ENCODE data around the gene APOBEC3F. TPM values are rescaled to one million over a fixed set of nuclear protein-coding genes. Genes with fewer than 3 reads are reported as not detected.
A peak's percentile ranks its signal among the peaks of the same experiment; 100 is the strongest.

The APOBEC3F gene
- total RNA-seq, 1 donor from 2014 or later: 4.8 TPM

- no peak for DNase-seq
These were observed 54.2 kb downstream of the APOBEC3F start for GRCh38 chr22:39094717-39095389.

GRCh38 chr22:39095971-39096370, 55.3 kb downstream of the APOBEC3F start:
- no peak for DNase-seq

GRCh38 chr22:39097098-39098020, 56.7 kb downstream of the APOBEC3F start, which contains the start of gene APOBEC3H:
Gene APOBEC3H, plus strand, starts transcription at chr22:39097244. Its CDS starts 3,035 bp downstream, at chr22:39100279.
- peak; percentile 17 for DNase-seq

- no peak for DNase-seq
These were observed 57.4 kb downstream of the APOBEC3F start for GRCh38 chr22:39098026-39098425.

- no peak for DNase-seq
These were observed 57.9 kb downstream of the APOBEC3F start for GRCh38 chr22:39098576-39098975.

- no peak for DNase-seq
These were observed 60.6 kb downstream of the APOBEC3F start for GRCh38 chr22:39101226-39101625.

GRCh38 chr22:39103431-39103830, 62.8 kb downstream of the APOBEC3F start:
- DNase-seq: no peak

Other genes starting within 250 kb of the APOBEC3F start
- gene DNAL4, start 246.7 kb upstream of the APOBEC3F start, total RNA-seq: 15.3 and 16.3 TPM in 2 replicates
- gene NPTXR, start 196.8 kb upstream of the APOBEC3F start, total RNA-seq: 0.34 and 0.84 TPM in 2 replicates
- 22.1 and 32.4 TPM in 2 replicates for gene CBX6, start 168.6 kb upstream of the APOBEC3F start, total RNA-seq
- not detected in 2 replicates for gene APOBEC3A, start 83.3 kb upstream of the APOBEC3F start, total RNA-seq
- under 0.01 and 2.5 TPM in 2 replicates for gene APOBEC3B, start 58.5 kb upstream of the APOBEC3F start, total RNA-seq
- 0.68 and 3.9 TPM in 2 replicates for gene APOBEC3C, start 26.6 kb upstream of the APOBEC3F start, total RNA-seq
- gene APOBEC3D, start 19.7 kb upstream of the APOBEC3F start, total RNA-seq: 1.3 and 3.4 TPM in 2 replicates
- gene APOBEC3G, start 36.4 kb downstream of the APOBEC3F start, total RNA-seq: 6.0 and 10.0 TPM in 2 replicates
- gene APOBEC3H, start 56.4 kb downstream of the APOBEC3F start, total RNA-seq: not detected in 2 replicates
- gene CBX7, start 111.8 kb downstream of the APOBEC3F start, total RNA-seq: 6.4 and 9.5 TPM in 2 replicates
- gene PDGFB, start 204.1 kb downstream of the APOBEC3F start, total RNA-seq: 75.7 and 80.1 TPM in 2 replicates